Fibroblast of lung (primary cell): ENCODE results near the gene EEPD1.

Source experiments
- CTCF ChIP-seq, 2 donors: IDR thresholded peaks in 1 of 2; conservative IDR thresholded peaks in 1 of 2; 1 replicate in 1 of 2; 2 replicates in 1 of 2; pipeline ENCODE4 v1.5.1; 2011 to 2012; ENCODE audit warnings: low read length in 2 of 2, control low read depth in 1 of 2, inconsistent platforms in 1 of 2, low read depth in 1 of 2, mild to moderate bottlenecking in 1 of 2
- EZH2 ChIP-seq: IDR thresholded peaks from 2 replicates; pipeline ENCODE4 v1.5.1; 2012; ENCODE audit warnings: low read length, control low read depth, mild to moderate bottlenecking; ENCODE audit errors: missing control alignments

GRCh38 chr7:36306222-36306621 is 153.2 kb downstream of the EEPD1 start:
- TF ChIP-seq CTCF (conservative IDR thresholded peaks at IDR 0.05 in 1 of 2, IDR thresholded peaks at IDR 0.05 in 1 of 2; ENCODE audit: low read depth in 1 of 2, low read length in 2 of 2) (no peak), EZH2 (no peak)
